A549 (cell line): ENCODE measurements around the gene ZSCAN10. TPM values are rescaled to one million over a fixed set of nuclear protein-coding genes. Genes with fewer than 3 reads are reported as not detected.

ENCODE experiments used
- ATAC-seq, 2 experiments: fragments of 200-7000 bp in 1 of 2; fragments of >200 bp in 1 of 2; cut with Nextera tagmentation in 1 of 2; cut with Tn5 transposase in 1 of 2; 3 replicates each; pipeline versions ENCODE4 v1.8.0 to v1.9.1; 2018 to 2020; ENCODE audit warnings: mild to moderate bottlenecking in 1 of 2, moderate library complexity in 1 of 2
- CTCF ChIA-PET: fragments of 300-600 bp; sonication (Branson Sonifier 250); formaldehyde crosslinking; extraction: SDS; loops from one replicate; lab custom pipeline; 2021; ENCODE audit warnings: antibody characterized with exemption, inconsistent platforms; lab: Yijun Ruan, JAX
- POLR2A ChIA-PET: fragments of 350-600 bp; formaldehyde crosslinking; extraction: SDS; loops from one replicate; lab custom pipeline; 2021; ENCODE audit warnings: antibody characterized with exemption, inconsistent platforms; lab: Yijun Ruan, JAX
- DNase-seq, 2 experiments: peaks; one replicate each; pipeline versions ENCODE4 v3.0.0 to v3.0.0-alpha.2; 2011 to 2016; ENCODE audit warnings: low read depth in 1 of 2, low spot score in 1 of 2
- FAIRE-seq: peaks from 2 replicates; lab custom pipeline; 2011; peaks lifted over from hg19 to GRCh38; lab: Jason Lieb, UNC
- H3K27ac ChIP-seq, 2 experiments: fragments of >200 bp; sonication (Bioruptor Twin); formaldehyde crosslinking; 3 replicates each; pipeline ENCODE4 v1.5.1; 2016 to 2017
- H3K4me1 ChIP-seq: fragments of >200 bp; sonication (Bioruptor Twin); formaldehyde crosslinking; 3 replicates; pipeline ENCODE4 v1.6.1; 2016
- H3K4me2 ChIP-seq: fragments of >200 bp; sonication (Bioruptor Twin); formaldehyde crosslinking; 3 replicates; pipeline ENCODE4 v1.6.1; 2016
- H3K4me3 ChIP-seq: fragments of >200 bp; sonication (Bioruptor Twin); formaldehyde crosslinking; 3 replicates; pipeline ENCODE4 v1.5.1; 2016
- H3K9me3 ChIP-seq: fragments of >200 bp; sonication (Bioruptor Twin); formaldehyde crosslinking; 3 replicates; pipeline ENCODE4 v1.6.1; 2016
- BCL3 ChIP-seq: fragments of >200 bp; sonication (Bioruptor Twin); formaldehyde crosslinking; IDR thresholded peaks from 3 replicates; pipeline ENCODE4 v1.6.1; 2016
- CBX8 ChIP-seq: fragments of 200-600 bp; sonication (generic); IDR thresholded peaks from 2 replicates; pipeline ENCODE4 v1.6.1; 2016
- CHD2 ChIP-seq: fragments of 150-350 bp; IDR thresholded peaks from 2 replicates; pipeline ENCODE4 v1.6.1; 2014; ENCODE audit warnings: low read length; ENCODE audit not compliant: partially characterized antibody
- E2F6 ChIP-seq: IDR thresholded peaks from 2 replicates; pipeline ENCODE4 v1.6.1; 2012; ENCODE audit warnings: low read depth, borderline replicate concordance
- EP300 ChIP-seq, 2 experiments: fragments of >200 bp; sonication (Bioruptor Twin); formaldehyde crosslinking; IDR thresholded peaks; 2 replicates in 1 of 2; 3 replicates in 1 of 2; pipeline ENCODE4 v1.6.1; 2016 to 2017
- HDAC2 ChIP-seq: fragments of 200-600 bp; sonication (generic); IDR thresholded peaks from 2 replicates; pipeline ENCODE4 v1.6.1; 2016
- HOXA7 ChIP-seq: fragments of 250-450 bp; sonication (Bioruptor Pico); IDR thresholded peaks from 2 replicates; pipeline ENCODE4 v1.5.0; 2020; ENCODE audit warnings: mild to moderate bottlenecking, moderate library complexity
- HOXB13 ChIP-seq: fragments of 250-450 bp; sonication (Bioruptor Pico); IDR thresholded peaks from 2 replicates; pipeline ENCODE4 v1.5.0; 2020; ENCODE audit warnings: low read depth, mild to moderate bottlenecking, moderate library complexity
- KDM5A ChIP-seq: fragments of 200-600 bp; sonication (generic); IDR thresholded peaks from 2 replicates; pipeline ENCODE4 v1.6.1; 2016; ENCODE audit warnings: antibody characterized with exemption, mild to moderate bottlenecking
- MAFK ChIP-seq: fragments of 450-650 bp; IDR thresholded peaks from 2 replicates; pipeline ENCODE4 v1.6.1; 2014; ENCODE audit not compliant: partially characterized antibody
- MAX ChIP-seq: IDR thresholded peaks from 2 replicates; pipeline ENCODE4 v1.6.1; 2012
- NFE2L2 ChIP-seq: fragments of 150-350 bp; conservative IDR thresholded peaks from 2 replicates; pipeline ENCODE4 v1.6.1; 2014; ENCODE audit warnings: low read length
- NPAS2 ChIP-seq: fragments of 250-450 bp; sonication (Bioruptor Pico); IDR thresholded peaks from 2 replicates; pipeline ENCODE4 v1.8.0; 2022; ENCODE audit warnings: mild to moderate bottlenecking, moderate library complexity, borderline replicate concordance
- NR3C1 ChIP-seq: fragments of >200 bp; sonication (Bioruptor Twin); formaldehyde crosslinking; IDR thresholded peaks from 3 replicates; pipeline ENCODE4 v1.6.1; 2017
- POLR2A ChIP-seq: IDR thresholded peaks from 2 replicates; pipeline ENCODE4 v1.6.1; 2012; ENCODE audit warnings: mild to moderate bottlenecking, low read length
- RARB ChIP-seq: fragments of 250-450 bp; sonication (Bioruptor Pico); IDR thresholded peaks from 2 replicates; pipeline ENCODE4 v1.8.0; 2021; ENCODE audit warnings: mild to moderate bottlenecking, moderate library complexity
- RNF2 ChIP-seq: fragments of 200-600 bp; sonication (generic); IDR thresholded peaks from 2 replicates; pipeline ENCODE4 v1.6.1; 2016; ENCODE audit warnings: low read depth, mild to moderate bottlenecking, antibody characterized with exemption, moderate library complexity, borderline replicate concordance
- TFCP2L1 ChIP-seq: fragments of 250-450 bp; sonication (Bioruptor Pico); IDR thresholded peaks from 2 replicates; pipeline ENCODE4 v1.5.0; 2021; ENCODE audit warnings: mild to moderate bottlenecking
- ZNF302 ChIP-seq: fragments of 250-450 bp; sonication (Bioruptor Pico); IDR thresholded peaks from 2 replicates; pipeline ENCODE4 v1.9.0; 2021; ENCODE audit warnings: inconsistent platforms, mild to moderate bottlenecking, moderate library complexity
- ZSCAN20 ChIP-seq: fragments of 250-450 bp; sonication (Bioruptor Pico); IDR thresholded peaks from 2 replicates; pipeline ENCODE4 v1.8.0; 2022; ENCODE audit warnings: mild to moderate bottlenecking, moderate library complexity
- WGBS: methylation state at CpG from one replicate; pipeline ENCODE4 v1.1.6; 2017; ENCODE audit errors: missing lambda C conversion rate; 5-methylcytosine and 5-hydroxymethylcytosine counted together
- polyA plus RNA-seq, 4 experiments: library from polyadenylated mRNA; depleted of rRNA in 3 of 4; stranded (reverse); fragments of >200 nt; fragmentation: RNase III in 1 of 4; extraction: RNeasy Plus Mini Kit Qiagen cat#74134 plus additional on column Dnase treatment in 1 of 4; gene quantifications; 2 replicates in 3 of 4; 3 replicates in 1 of 4; pipeline ENCODE4 v1.2.3, GENCODE V29; 2011 to 2017

The ZSCAN10 gene
- polyA plus RNA-seq, 2 of the 4 experiments (the other 2 are of a cell fraction): 0.08 TPM; not detected in 1

- no peak for FAIRE-seq
- DNase-seq: no peak
- ChIA-PET POLR2A (interaction anchor here (0.6 to 2.5 kb wide), 2 partner anchors 9 to 13 kb away, joined by 9 to 17 read pairs; no protein-coding TSS in a partner anchor), CTCF (interaction anchor here (0.6 to 6.5 kb wide), 9 partner anchors 8 to 124 kb away, joined by 3 to 46 read pairs (median 4); partner anchors contain the start of gene IL32)
- Histone ChIP-seq H3K4me3 (no peak overlapping the region), H3K27ac (no peak overlapping the region), H3K4me2 (no peak overlapping the region), H3K4me1 (peaks cover 18% of the 10 kb centered on the region), H3K9me3 (no peaks in the 10 kb centered on the region)
- TF ChIP-seq CHD2: no peak
- no peak for TF ChIP-seq MAX
- no peak for TF ChIP-seq HDAC2
- TF ChIP-seq BCL3: no peak
- TF ChIP-seq TFCP2L1: no peak
- no peak for TF ChIP-seq POLR2A
- WGBS: 98% methylated on average over 12 of the region's 12 CpGs
- no peak for ATAC-seq
Measured at GRCh38 chr16:3115003-3115402, 15.9 kb upstream of the ZSCAN10 start.

- peak overlapping the region; percentile 87 for H3K4me2 ChIP-seq
- no peaks in the 10 kb centered on the region for H3K9me3 ChIP-seq
- H3K4me1 ChIP-seq: peaks cover 18% of the 10 kb centered on the region
- H3K4me3 ChIP-seq: peak overlapping the region; percentile 84
- no peak overlapping the region for H3K27ac ChIP-seq
- POLR2A ChIA-PET: interaction anchor here (0.5 to 2.1 kb wide), 2 partner anchors 21 to 47 kb away, joined by 3 to 10 read pairs; partner anchors contain the start of gene ZNF213
- ATAC-seq (0 out of 6 replicates have a peak, but pooled peaks of 1 of the 2 experiments have one; percentile 12), DNase-seq (peak in 1 of 2 experiments; percentile 35)
- WGBS: 59% methylated on average over 17 of the region's 17 CpGs
- CTCF ChIA-PET: interaction anchor here (0.6 to 6.5 kb wide), 9 partner anchors 8 to 87 kb away, joined by 3 to 46 read pairs (median 6); partner anchors contain the start of gene IL32
- TF ChIP-seq RARB (CRISPR knock-in tag): no peak
- no peak for TF ChIP-seq CBX8
- TF ChIP-seq EP300 (IDR thresholded peaks at IDR 0.05): no peak
- no peak for TF ChIP-seq TFCP2L1
- TF ChIP-seq ZNF302: no peak
- no peak for TF ChIP-seq ZSCAN20 (CRISPR knock-in tag)
- TF ChIP-seq NR3C1: no peak
- TF ChIP-seq MAFK: no peak
- no peak for TF ChIP-seq NPAS2 (CRISPR knock-in tag)
- no peak for TF ChIP-seq HOXA7 (CRISPR knock-in tag)
- TF ChIP-seq RNF2: no peak
- no peak for TF ChIP-seq E2F6
- TF ChIP-seq NFE2L2: no peak
- no peak for TF ChIP-seq KDM5A
- TF ChIP-seq HOXB13 (CRISPR knock-in tag): no peak
- TF ChIP-seq, all 56 proteins: peak for 0
- no peak for FAIRE-seq
Measured at GRCh38 chr16:3113765-3114479, 14.8 kb upstream of the ZSCAN10 start.

GRCh38 chr16:3112881-3113574 lies 13.9 kb upstream of the ZSCAN10 start:
- POLR2A ChIA-PET: interaction anchor here (1.0 to 2.1 kb wide), 3 partner anchors 15 to 22 kb away, joined by 3 to 10 read pairs (median 5); partner anchors contain the start of gene ZNF213

More at GRCh38 chr16:3112881-3113574, 13.9 kb upstream of the ZSCAN10 start:
- Histone ChIP-seq H3K4me3 (peak overlapping the region; percentile 84), H3K4me2 (peak overlapping the region; percentile 87), H3K27ac (peak overlapping the region; percentile 90 to 96), H3K9me3 (no peaks in the 10 kb centered on the region), H3K4me1 (peaks cover 18% of the 10 kb centered on the region)
- FAIRE-seq (no peak), DNase-seq (no peak), ATAC-seq (peak in 1 of 2 experiments; percentile 15; a peak in 3 of 6 replicates)
- WGBS: 28% methylated on average over 19 of the region's 19 CpGs
- TF ChIP-seq CHD2: no peak
- CTCF ChIA-PET: interaction anchor here (0.9 to 6.5 kb wide), 7 partner anchors 9 to 81 kb away, joined by 3 to 46 read pairs (median 18); no protein-coding TSS in a partner anchor
